ENCODE data around the gene SMIM36.
"Not testable (repeated sequence)": the region's sequence is repeated elsewhere in the genome, so short reads cannot be mapped to it uniquely, and the experiment has no call there.

The SMIM36 gene

DNA sequence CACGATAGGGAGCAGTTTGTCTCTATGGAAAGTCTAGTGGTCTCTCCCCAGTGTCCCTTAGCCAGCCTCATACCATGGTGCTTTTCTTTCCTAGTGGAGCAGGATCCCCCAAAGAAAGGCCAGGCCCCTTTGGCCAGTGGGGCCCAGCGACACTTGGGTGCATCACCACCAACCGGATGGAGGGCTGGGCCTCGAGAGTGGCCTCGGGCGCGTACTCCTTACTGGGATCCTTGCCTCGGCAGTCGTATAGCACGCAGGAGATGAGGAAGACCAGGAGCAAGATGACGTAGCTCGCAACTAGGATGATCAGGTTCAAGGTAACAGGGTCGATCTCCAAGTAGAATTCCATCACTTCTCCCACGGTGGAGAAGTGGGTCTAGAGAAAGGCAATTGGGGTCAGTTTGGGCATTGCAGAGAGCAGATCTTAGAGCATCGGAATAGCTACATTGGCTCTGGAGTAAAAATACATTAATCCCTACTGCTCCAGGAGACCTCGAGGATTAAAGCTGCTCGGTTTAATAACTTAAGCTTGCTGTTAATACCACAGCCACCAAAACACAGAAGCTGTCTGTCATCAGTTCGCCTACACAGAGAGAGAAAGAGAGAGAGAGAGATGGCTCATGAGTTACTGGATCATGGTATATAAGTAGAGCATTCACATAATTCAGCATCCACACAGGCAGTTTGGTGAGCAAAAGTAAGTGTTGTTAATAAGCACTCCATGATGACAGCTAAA is at the start of gene SMIM36:
Gene SMIM36, minus strand, starts transcription at position 467 of the 736 bp plus-strand sequence.
- DNase-seq (ENCODE audit: low read depth in 3 of 3) = no peak

DNA sequence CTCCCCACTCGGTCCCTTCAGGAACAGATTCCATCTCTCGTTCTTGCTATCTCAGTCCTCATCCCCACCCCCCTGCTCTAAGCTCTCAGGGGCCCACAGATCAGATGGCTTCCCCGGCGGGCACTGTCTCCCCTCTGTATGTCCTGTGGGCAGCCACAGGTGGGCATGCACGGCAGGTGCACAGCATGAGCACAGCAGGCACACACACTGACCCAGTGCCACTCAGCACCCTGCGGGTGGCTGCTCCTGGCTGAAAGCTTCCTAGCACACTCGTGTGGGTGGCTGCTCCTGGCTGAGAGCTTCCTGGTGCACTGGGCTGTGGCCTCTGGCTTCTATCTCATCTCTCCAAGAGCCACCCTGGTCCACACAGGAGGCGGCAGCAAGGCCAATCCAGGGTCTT is 44.5 kb upstream of the SMIM36 start:
- DNase-seq (ENCODE audit: low read depth in 3 of 3) = no peak

- DNase-seq (ENCODE audit: low read depth in 3 of 3) = no peak
Measured at GRCh38 chr17:55549140-55549539, 37.9 kb upstream of the SMIM36 start.

- DNase-seq (ENCODE audit: low read depth in 3 of 3) = no peak
Measured at GRCh38 chr17:55546991-55547664, 35.9 kb upstream of the SMIM36 start.

- no peak for DNase-seq (ENCODE audit: low read depth in 3 of 3)
Measured at GRCh38 chr17:55546481-55546880, 35.2 kb upstream of the SMIM36 start.

DNA sequence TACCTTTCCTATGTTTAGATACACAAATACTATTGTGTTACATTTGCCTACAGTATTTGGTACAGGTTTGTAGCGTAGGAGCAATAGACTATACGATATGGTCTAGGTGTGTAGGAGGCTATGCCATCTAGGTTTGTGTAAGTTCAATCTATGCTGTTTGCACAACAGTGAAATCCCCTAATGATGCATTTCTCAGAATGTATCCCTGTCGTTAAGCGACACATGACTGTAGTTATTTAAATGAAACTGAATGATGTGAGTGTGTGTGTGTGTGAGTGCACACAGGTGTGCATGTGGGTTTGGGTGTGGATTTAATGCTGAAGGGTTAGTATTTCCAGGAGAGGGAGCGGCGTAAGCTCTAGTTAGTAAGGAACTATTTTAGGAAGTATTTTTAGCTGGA is 34.6 kb upstream of the SMIM36 start:
- no peak for DNase-seq (ENCODE audit: low read depth in 3 of 3)

DNA sequence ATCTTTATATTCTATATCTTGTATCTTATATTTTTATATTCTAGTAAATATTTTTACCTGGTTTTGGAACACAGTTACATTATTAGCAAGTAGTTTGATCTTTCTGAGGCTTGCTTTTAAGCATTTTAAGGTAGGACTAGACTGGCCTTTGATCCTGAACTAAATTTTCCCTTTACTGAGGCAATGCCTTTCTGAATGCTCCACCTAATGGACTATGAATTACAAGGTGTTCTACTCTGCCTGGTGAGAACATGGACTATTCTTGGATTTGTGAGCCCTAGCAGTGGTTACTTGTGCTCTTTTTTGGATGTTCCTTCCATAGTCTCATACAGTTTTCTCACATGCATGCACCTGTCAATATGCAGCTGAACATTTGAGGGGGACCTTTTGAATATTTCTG is 32.5 kb upstream of the SMIM36 start:
- DNase-seq (ENCODE audit: low read depth in 3 of 3) = no peak

DNA sequence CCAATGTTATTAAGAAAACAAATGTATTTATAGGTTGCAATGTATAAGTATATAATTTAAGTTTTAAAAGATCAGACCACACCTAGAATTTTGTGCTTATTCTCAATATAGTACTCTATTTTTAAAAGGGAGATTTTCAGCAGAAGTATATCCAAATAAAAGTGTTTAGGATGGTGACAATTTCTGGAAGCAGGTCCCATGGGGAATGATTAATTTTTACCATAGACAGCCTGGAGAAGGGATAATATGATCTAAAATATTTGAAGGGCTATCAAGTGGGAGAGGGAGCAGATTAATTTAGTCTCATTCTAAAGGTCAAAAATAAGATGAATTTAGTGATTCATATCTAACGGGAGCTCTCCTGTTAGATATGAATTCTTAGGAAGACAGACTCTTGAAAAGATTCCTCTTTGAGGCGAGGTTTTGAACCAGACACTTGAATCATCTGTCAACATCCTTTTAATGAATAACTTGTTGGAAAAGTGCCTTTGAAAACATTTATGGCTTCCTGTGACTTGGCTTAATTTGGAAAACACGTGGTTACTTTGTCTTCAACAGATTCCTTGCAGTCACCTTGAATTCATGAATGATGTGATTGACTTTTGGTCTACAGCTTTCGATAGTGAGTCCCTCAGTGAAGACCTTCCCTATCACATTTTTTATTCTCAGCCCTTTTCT is 29.3 kb upstream of the SMIM36 start:
- DNase-seq (ENCODE audit: low read depth in 3 of 3) = no peak

- DNase-seq (ENCODE audit: low read depth in 3 of 3) = no peak
Measured at GRCh38 chr17:55536205-55536604, 25.0 kb upstream of the SMIM36 start.

GRCh38 chr17:55533608-55534007 is 22.4 kb upstream of the SMIM36 start:
- DNase-seq (ENCODE audit: low read depth in 3 of 3) = no peak

DNA sequence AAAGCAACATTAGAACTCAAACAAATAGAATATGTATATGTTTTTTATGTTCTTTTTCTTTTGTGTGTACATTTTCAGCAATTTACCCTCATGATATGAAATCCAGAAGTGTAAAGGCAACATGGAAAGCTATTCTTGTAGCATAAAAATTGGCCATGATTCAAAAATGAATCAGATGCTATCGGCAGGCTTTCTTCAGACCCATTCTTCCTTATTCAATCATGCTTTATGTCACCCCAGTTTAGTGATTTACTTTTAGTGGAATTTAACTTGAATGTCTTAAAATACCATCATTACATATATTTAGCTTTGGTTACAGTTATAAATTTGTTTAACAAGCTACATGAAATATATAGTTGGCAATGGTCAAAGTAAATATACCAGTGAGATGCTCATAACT is 21.4 kb upstream of the SMIM36 start:
- no peak for DNase-seq (ENCODE audit: low read depth in 3 of 3)

DNA sequence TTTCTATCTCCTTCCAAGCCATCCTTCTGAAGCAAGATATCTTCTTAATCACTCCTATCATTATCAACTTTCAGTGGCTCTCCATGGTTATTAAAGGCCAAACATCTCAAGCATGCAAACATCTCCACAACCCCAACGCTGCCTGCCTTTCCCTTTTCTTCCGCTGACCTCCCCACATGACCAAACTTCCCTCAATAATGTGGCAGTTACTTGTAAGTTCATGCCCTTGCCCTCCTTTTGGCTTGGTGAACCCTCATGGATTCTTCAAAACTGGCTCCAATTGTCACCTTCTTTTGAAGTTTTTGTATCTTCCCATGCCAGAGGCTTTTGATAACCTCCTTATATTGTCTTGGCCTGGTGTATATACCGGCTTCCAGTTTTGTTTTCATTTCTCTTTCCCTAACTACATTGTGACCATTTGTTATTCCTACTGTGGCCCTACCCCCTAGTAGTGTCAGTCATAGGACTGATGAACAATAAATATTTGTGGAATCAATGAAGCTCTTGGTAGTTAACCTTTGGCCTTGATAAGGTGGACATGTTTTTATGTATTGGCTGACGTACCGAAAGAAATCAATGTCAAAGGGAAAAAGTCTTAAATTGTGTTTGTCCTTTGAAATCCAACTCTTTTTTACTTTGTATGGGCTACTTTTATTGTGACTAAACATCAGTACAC is 19.9 kb upstream of the SMIM36 start:
- no peak for DNase-seq (ENCODE audit: low read depth in 3 of 3)

GRCh38 chr17:55530064-55530463 is 18.8 kb upstream of the SMIM36 start:
- no peak for DNase-seq (ENCODE audit: low read depth in 3 of 3)

- no peak for DNase-seq (ENCODE audit: low read depth in 3 of 3)
Measured at GRCh38 chr17:55527540-55528118, 16.4 kb upstream of the SMIM36 start.

DNA sequence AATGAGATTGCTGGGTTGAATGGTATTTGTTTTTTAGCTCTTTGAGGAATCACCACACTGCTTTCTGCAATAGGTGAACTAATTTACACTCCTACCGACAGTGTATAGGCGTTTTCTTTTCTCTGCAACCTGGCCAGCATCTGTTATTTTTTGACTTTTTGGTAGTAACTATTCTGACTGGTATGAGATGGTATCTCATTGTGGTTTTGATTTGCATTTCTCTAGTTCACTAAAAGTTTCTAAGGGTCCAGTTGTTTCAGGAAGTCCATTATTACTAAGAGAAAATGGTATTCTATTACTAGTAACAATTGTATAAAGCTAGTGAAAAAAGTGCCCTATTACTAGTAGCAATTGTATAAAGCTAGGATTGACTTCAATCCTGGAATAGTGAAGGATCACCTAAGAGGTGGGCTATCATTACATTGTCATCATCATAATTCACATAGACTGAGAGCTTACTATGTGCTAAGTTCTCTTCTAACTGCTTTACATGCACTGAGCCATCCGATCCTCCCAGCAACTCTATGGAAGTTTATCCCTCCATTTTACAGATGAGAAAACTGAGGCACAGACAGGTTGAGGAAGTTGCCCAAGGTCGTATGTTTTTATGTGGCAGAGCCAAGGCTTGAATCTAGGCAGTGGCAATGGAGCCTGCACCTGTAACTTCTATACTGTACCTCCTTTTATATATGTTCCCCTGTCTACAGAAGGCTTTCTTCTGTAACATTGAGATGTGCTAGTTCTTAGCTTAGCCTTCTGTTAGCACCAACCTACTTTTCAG is 13.4 kb upstream of the SMIM36 start:
- no peak for DNase-seq (ENCODE audit: low read depth in 3 of 3)

- not testable (repeated sequence) for DNase-seq (ENCODE audit: low read depth in 3 of 3)
Measured at GRCh38 chr17:55523032-55523431, 11.8 kb upstream of the SMIM36 start.

- no peak for DNase-seq (ENCODE audit: low read depth in 3 of 3)
Measured at GRCh38 chr17:55521186-55521585, 9.9 kb upstream of the SMIM36 start.

GRCh38 chr17:55520402-55520801 is 9.2 kb upstream of the SMIM36 start:
- no peak for DNase-seq (ENCODE audit: low read depth in 3 of 3)

GRCh38 chr17:55518510-55518909 is 7.3 kb upstream of the SMIM36 start:
- no peak for DNase-seq (ENCODE audit: low read depth in 3 of 3)

DNA sequence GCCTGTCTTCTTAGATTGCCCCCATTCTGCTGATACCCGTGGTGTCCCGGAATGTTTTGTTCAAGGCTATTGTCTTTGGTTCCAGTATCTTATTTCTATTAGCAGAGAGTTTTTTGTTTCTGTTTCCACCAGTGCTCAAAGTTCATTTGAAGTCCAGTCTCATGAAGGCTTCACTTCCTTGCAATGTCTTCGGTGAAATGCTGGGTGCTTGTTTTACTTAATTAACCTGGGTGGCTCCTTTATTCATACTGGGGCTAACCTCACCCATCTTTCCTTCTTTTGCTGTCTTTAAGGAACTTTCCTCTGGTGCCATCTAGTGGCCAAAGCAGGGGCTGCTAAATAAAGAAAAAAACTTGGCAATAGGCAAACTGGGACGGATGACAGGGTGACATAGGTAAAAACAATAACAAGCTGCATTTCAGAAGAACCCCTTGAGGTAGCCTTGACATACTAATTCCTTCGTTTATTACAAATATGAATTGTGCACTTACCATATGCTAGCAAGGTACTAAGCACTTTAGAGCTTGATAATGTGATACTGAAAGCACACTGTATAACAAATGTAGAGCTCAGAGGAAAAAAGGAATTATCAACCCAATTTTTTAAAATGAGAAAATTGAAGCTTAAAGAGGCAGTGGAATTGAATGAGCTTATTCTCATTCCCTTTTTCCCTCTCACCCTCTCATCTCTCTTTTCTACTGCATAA is 2.8 kb upstream of the SMIM36 start:
- DNase-seq (ENCODE audit: low read depth in 3 of 3) = peak; percentile 31 to 66 (median 40)

- not testable (repeated sequence) for DNase-seq (ENCODE audit: low read depth in 3 of 3)
Measured at GRCh38 chr17:55507669-55508068, 3.6 kb downstream of the SMIM36 start.
